ENCODE results near the gene SDR9C7. TPM values are rescaled to one million over a fixed set of nuclear protein-coding genes. Genes with fewer than 3 reads are reported as not detected.

The SDR9C7 gene
- total RNA-seq, 1 donor from 2014 or later, result not detected

- TF ChIP-seq, protein P1, sequence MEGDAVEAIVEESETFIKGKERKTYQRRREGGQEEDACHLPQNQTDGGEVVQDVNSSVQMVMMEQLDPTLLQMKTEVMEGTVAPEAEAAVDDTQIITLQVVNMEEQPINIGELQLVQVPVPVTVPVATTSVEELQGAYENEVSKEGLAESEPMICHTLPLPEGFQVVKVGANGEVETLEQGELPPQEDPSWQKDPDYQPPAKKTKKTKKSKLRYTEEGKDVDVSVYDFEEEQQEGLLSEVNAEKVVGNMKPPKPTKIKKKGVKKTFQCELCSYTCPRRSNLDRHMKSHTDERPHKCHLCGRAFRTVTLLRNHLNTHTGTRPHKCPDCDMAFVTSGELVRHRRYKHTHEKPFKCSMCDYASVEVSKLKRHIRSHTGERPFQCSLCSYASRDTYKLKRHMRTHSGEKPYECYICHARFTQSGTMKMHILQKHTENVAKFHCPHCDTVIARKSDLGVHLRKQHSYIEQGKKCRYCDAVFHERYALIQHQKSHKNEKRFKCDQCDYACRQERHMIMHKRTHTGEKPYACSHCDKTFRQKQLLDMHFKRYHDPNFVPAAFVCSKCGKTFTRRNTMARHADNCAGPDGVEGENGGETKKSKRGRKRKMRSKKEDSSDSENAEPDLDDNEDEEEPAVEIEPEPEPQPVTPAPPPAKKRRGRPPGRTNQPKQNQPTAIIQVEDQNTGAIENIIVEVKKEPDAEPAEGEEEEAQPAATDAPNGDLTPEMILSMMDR (conservative IDR thresholded peaks at IDR 0.05; ENCODE audit: low read depth, low read length), result no peak
Measured at GRCh38 chr12:56954057-56954957, 20.1 kb upstream of the SDR9C7 start.

DNA sequence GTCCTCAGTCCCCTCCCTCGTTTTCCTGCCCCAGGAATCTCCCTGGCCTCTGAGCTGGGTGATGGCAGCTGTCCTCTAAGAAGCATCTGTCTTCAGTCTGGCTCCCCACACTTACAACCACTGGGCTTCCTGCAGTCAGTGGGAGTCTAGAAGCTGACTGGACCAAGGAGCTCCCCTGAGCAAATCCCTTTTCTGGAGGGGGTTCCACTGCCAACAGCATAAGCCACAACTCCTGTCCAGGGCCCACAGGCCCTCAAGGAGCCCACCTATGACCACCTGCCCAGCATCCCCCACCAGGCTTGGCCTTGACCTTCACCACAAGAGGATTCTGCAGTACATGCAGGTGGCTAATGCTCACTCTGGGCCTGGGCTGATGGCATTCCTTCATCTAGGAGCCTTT lies 19.1 kb upstream of the SDR9C7 start:
- H3K4me3 ChIP-seq (ENCODE audit: low read depth, low read length), result no peak overlapping the region
- DNase-seq (ENCODE audit: low read depth), result no peak
- TF ChIP-seq, protein P1 (conservative IDR thresholded peaks at IDR 0.05; ENCODE audit: low read depth, low read length), result no peak

More at GRCh38 chr12:56954057-56954957, 20.1 kb upstream of the SDR9C7 start:
- H3K4me3 ChIP-seq (ENCODE audit: low read depth, low read length), result no peak overlapping the region
- DNase-seq (ENCODE audit: low read depth), result no peak

DNA sequence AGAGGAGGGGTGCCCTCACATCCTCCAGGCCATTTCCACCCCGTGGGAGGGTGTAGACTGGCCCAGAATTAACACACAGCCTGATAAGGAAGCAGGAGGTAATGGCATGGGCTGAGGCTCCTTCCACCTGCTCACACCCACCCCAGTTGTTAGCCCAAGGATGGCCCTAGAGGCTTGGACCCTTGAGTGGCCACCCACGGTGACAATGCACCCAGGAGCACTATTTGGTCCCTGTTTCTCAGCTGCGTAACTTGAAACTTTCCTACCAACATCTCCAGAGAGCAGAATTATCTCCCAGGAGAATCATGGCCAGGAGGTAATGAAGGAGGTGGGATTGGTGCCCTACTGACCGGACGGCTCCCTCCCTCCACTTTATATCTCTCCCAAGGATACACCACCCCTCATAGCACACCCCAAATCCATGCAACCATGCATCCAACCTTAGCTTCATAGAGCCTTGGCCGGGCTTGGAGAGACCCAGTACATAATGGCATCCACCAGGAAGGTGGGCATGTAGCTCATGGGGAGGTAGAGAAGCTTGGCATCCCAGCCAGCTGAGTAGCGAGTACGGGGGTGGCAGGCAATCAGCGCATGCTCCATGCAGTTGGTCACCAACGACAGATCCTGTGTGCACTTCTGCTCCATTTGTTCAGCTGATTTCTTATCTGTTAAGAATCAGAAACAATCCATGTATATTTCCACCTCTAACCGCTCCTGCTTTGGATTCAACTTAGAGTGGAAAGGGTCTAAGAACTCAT lies 17.6 kb upstream of the SDR9C7 start:
- TF ChIP-seq, protein P1 (conservative IDR thresholded peaks at IDR 0.05; ENCODE audit: low read depth, low read length), result no peak
- no peak for DNase-seq (ENCODE audit: low read depth)
- H3K4me3 ChIP-seq (ENCODE audit: low read depth, low read length), result no peak overlapping the region

- DNase-seq (ENCODE audit: low read depth), result no peak
- no peak overlapping the region for H3K4me3 ChIP-seq (ENCODE audit: low read depth, low read length)
- TF ChIP-seq, protein P1 (conservative IDR thresholded peaks at IDR 0.05; ENCODE audit: low read depth, low read length), result no peak
Measured at GRCh38 chr12:56948881-56949280, 14.7 kb upstream of the SDR9C7 start.

- TF ChIP-seq, protein P1 (conservative IDR thresholded peaks at IDR 0.05; ENCODE audit: low read depth, low read length), result no peak
- DNase-seq (ENCODE audit: low read depth), result no peak
- H3K4me3 ChIP-seq (ENCODE audit: low read depth, low read length), result no peak overlapping the region
Measured at GRCh38 chr12:56948457-56948777, 14.2 kb upstream of the SDR9C7 start.

DNA sequence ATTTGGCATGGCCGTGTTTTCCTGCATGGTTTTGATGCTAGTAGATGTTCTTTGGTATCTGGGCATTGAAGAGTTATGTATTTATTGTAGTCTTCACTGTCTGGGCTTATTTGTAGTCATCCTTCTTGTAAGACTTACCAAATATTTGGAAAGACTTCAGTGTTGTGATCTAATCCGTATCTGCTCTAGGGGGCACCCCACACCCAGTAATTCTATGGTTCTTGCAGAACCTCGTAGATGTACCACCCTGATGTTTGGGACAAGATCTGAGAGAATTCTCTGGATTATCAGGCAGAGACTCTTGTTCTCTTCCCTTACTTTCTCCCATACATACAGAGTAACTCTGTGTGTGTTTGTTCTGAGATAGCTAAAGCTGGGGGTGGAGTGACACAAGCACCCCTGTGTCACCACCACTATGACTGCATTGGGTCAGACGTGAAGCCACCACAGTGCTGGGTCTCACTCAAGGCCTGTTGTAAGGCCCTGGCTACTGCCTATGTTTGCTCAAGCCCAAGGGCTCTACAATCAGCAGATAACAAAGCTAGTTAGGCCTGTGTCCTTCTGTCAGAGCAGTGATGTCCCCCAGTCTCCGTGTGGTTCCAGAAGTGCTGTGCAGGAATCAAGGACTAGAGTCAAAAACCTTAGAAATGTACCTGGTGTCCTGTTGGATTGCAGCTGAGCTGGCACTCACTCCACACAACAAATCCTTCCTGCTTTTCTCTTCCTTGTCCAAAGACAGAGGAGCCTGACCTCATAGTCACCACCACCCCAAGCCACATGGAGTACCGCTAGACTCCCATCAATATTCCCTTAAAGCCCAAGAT lies 13.6 kb upstream of the SDR9C7 start:
- no peak overlapping the region for H3K4me3 ChIP-seq (ENCODE audit: low read depth, low read length)
- no peak for DNase-seq (ENCODE audit: low read depth)
- TF ChIP-seq, protein P1 (conservative IDR thresholded peaks at IDR 0.05; ENCODE audit: low read depth, low read length), result peak; percentile 20
